H9 (cell line): Measurements from ENCODE around the gene HLA-DPB1. TPM values are rescaled to one million over a fixed set of nuclear protein-coding genes. Genes with fewer than 3 reads are reported as not detected.

ENCODE experiments used
- DNase-seq: peaks from one replicate; pipeline ENCODE4 v3.0.0-alpha.2; 2017
- H2AFZ ChIP-seq: one replicate; pipeline ENCODE4 v1.6.1; 2013; ENCODE audit warnings: mild to moderate bottlenecking, low read length, control low read depth, moderate library complexity
- H2AK5ac ChIP-seq: 2 replicates; pipeline ENCODE4 v1.6.1; 2013; ENCODE audit warnings: low read length, control low read depth, mixed read lengths; ENCODE audit not compliant: insufficient read length
- H2BK120ac ChIP-seq: one replicate; pipeline ENCODE4 v1.6.1; 2013; ENCODE audit warnings: low read depth, mild to moderate bottlenecking, low read length, control low read depth, inconsistent platforms; ENCODE audit not compliant: poor library complexity, severe bottlenecking
- H2BK12ac ChIP-seq: 2 replicates; pipeline ENCODE4 v1.6.1; 2013; ENCODE audit warnings: low read length, control low read depth, mixed read lengths, low read depth; ENCODE audit not compliant: insufficient read length
- H2BK15ac ChIP-seq: 2 replicates; pipeline ENCODE4 v1.6.1; 2013; ENCODE audit warnings: low read depth, low read length, control low read depth
- H2BK20ac ChIP-seq: one replicate; pipeline ENCODE4 v1.6.1; 2013; ENCODE audit warnings: low read depth, mild to moderate bottlenecking, low read length, control low read depth, inconsistent platforms; ENCODE audit not compliant: poor library complexity, severe bottlenecking
- H2BK5ac ChIP-seq: 2 replicates; pipeline ENCODE4 v1.6.1; 2013; ENCODE audit warnings: low read length, control low read depth, mixed read lengths; ENCODE audit not compliant: insufficient read length
- H3K14ac ChIP-seq: 2 replicates; pipeline ENCODE4 v1.6.1; 2013; ENCODE audit warnings: low read length, control low read depth; ENCODE audit not compliant: insufficient read depth
- H3K18ac ChIP-seq: 2 replicates; pipeline ENCODE4 v1.6.1; 2013; ENCODE audit warnings: low read depth, mild to moderate bottlenecking, mixed read lengths, low read length, control low read depth; ENCODE audit not compliant: insufficient read length
- H3K23ac ChIP-seq: 2 replicates; pipeline ENCODE4 v1.6.1; 2013; ENCODE audit warnings: low read length, control low read depth, mixed read lengths, low read depth; ENCODE audit not compliant: insufficient read length
- H3K23me2 ChIP-seq: 2 replicates; pipeline ENCODE4 v1.6.1; 2013; ENCODE audit warnings: low read depth, mild to moderate bottlenecking, mixed read lengths, low read length, control low read depth; ENCODE audit not compliant: insufficient read length, poor library complexity, severe bottlenecking
- H3K27ac ChIP-seq: 2 replicates; pipeline ENCODE4 v1.5.1; 2013; ENCODE audit warnings: low read length, control low read depth, mixed read lengths, low read depth; ENCODE audit not compliant: insufficient read length
- H3K27me3 ChIP-seq: 2 replicates; pipeline ENCODE4 v1.6.1; 2013; ENCODE audit warnings: low read length, control low read depth, inconsistent platforms; ENCODE audit not compliant: insufficient read depth
- H3K4ac ChIP-seq: 2 replicates; pipeline ENCODE4 v1.6.1; 2013; ENCODE audit warnings: low read depth, mild to moderate bottlenecking, control low read depth, inconsistent platforms, low read length, moderate library complexity
- H3K4me1 ChIP-seq: 2 replicates; pipeline ENCODE4 v1.6.1; 2013; ENCODE audit warnings: low read length, control low read depth, inconsistent platforms; ENCODE audit not compliant: insufficient read depth
- H3K4me2 ChIP-seq: 2 replicates; pipeline ENCODE4 v1.6.1; 2013; ENCODE audit warnings: low read length, control low read depth, mixed read lengths; ENCODE audit not compliant: insufficient read length, insufficient read depth
- H3K56ac ChIP-seq: 2 replicates; pipeline ENCODE4 v1.6.1; 2013; ENCODE audit warnings: low read depth, mild to moderate bottlenecking, mixed read lengths, low read length, control low read depth; ENCODE audit not compliant: insufficient read length
- H3K79me1 ChIP-seq: 2 replicates; pipeline ENCODE4 v1.6.1; 2013; ENCODE audit warnings: low read depth, mild to moderate bottlenecking, moderate library complexity, low read length, control low read depth, inconsistent platforms; ENCODE audit not compliant: insufficient read depth, poor library complexity, severe bottlenecking
- H3K79me2 ChIP-seq: 2 replicates; pipeline ENCODE4 v1.6.1; 2013; ENCODE audit warnings: low read length, control low read depth, inconsistent platforms; ENCODE audit not compliant: insufficient read depth
- H3K9ac ChIP-seq: 2 replicates; pipeline ENCODE4 v1.6.1; 2013; ENCODE audit warnings: low read length, control low read depth, mixed read lengths; ENCODE audit not compliant: insufficient read length; ENCODE audit errors: extremely low read depth
- H3K9me3 ChIP-seq: one replicate; pipeline ENCODE4 v1.6.1; 2013; ENCODE audit warnings: low read depth, low read length, inconsistent platforms; ENCODE audit not compliant: control insufficient read depth
- H3T11ph ChIP-seq: one replicate; pipeline ENCODE4 v1.6.1; 2013; ENCODE audit warnings: mild to moderate bottlenecking, low read length, control low read depth, inconsistent platforms
- H4K20me1 ChIP-seq: one replicate; pipeline ENCODE4 v1.6.1; 2013; ENCODE audit not compliant: control insufficient read depth, insufficient read length, insufficient read depth
- H4K5ac ChIP-seq: 2 replicates; pipeline ENCODE4 v1.6.1; 2013; ENCODE audit warnings: low read depth, mild to moderate bottlenecking, mixed read lengths, low read length, control low read depth; ENCODE audit not compliant: insufficient read length
- H4K8ac ChIP-seq: replicated peaks from 2 replicates; pipeline ENCODE4 v1.6.1; 2013; ENCODE audit warnings: low read length, control low read depth, mixed read lengths, low read depth; ENCODE audit not compliant: insufficient read length
- H4K91ac ChIP-seq: 2 replicates; pipeline ENCODE4 v1.6.1; 2013; ENCODE audit warnings: low read depth, mild to moderate bottlenecking, moderate library complexity, mixed read lengths, low read length, control low read depth; ENCODE audit not compliant: insufficient read length
- H3K27ac Mint-ChIP-seq, 3 experiments: 2 replicates in 2 of 3; 3 replicates in 1 of 3; pipeline ENCODE4 v1.8.0; 2020 to 2021; ENCODE audit warnings: mixed read lengths in 3 of 3, mild to moderate bottlenecking in 1 of 3, moderate library complexity in 1 of 3
- H3K27me3 Mint-ChIP-seq: 2 replicates; pipeline ENCODE4 v1.8.0; 2021; ENCODE audit warnings: low read depth, mild to moderate bottlenecking, moderate library complexity, mixed read lengths
- H3K36me3 Mint-ChIP-seq, 3 experiments: 2 replicates in 2 of 3; 3 replicates in 1 of 3; pipeline ENCODE4 v1.8.0; 2020 to 2021; ENCODE audit warnings: low read depth in 3 of 3, mixed read lengths in 3 of 3; ENCODE audit not compliant: insufficient read depth in 1 of 3
- H3K4me1 Mint-ChIP-seq, 2 experiments: 2 replicates each; pipeline ENCODE4 v1.8.0; 2020; ENCODE audit warnings: mixed read lengths in 2 of 2
- H3K4me3 Mint-ChIP-seq, 2 experiments: 2 replicates in 1 of 2; 3 replicates in 1 of 2; pipeline ENCODE4 v1.8.0; 2020 to 2021; ENCODE audit warnings: mild to moderate bottlenecking in 2 of 2, mixed read lengths in 2 of 2, moderate library complexity in 1 of 2
- H3K9me3 Mint-ChIP-seq, 2 experiments: 2 replicates in 1 of 2; 3 replicates in 1 of 2; pipeline ENCODE4 v1.8.0; 2020; ENCODE audit warnings: mild to moderate bottlenecking in 2 of 2, mixed read lengths in 2 of 2, moderate library complexity in 1 of 2
- CTCF ChIP-seq: fragments of 200-600 bp; sonication (generic); conservative IDR thresholded peaks from 3 replicates; pipeline ENCODE4 v1.8.0; 2021; ENCODE audit warnings: antibody characterized with exemption, mild to moderate bottlenecking
- WGBS: extraction: QIAGEN DNeasy Blood & Tissue Kit; methylation state at CpG from one replicate; pipeline ENCODE4 v1.1.7; 2013; ENCODE audit warnings: missing lambda C conversion rate, low lambda C conversion rate, mixed read lengths; ENCODE audit not compliant: insufficient read length; ENCODE audit errors: extremely low coverage; 5-methylcytosine and 5-hydroxymethylcytosine counted together
- total RNA-seq: library from RNA; stranded (reverse); gene quantifications from 2 replicates; pipeline ENCODE4 v1.2.1, GENCODE V29; 2021

Gene HLA-DPB1
- total RNA-seq, 1 experiment from 2014 or later, result 23.6 TPM

- no peak overlapping the region for H3K23ac ChIP-seq
- H3K79me1 ChIP-seq, result no peaks in the 10 kb centered on the region
These were observed 31.9 kb downstream of the HLA-DPB1 start for GRCh38 chr6:33107641-33108040.

More at GRCh38 chr6:33107641-33108040, 31.9 kb downstream of the HLA-DPB1 start:
- Histone ChIP-seq H2BK15ac (no peak overlapping the region), H2BK12ac (no peak overlapping the region), H2AK5ac (no peak overlapping the region), H2AFZ (no peak overlapping the region), H4K91ac (no peak overlapping the region), H3K23me2 (no peaks in the 10 kb centered on the region), H3K18ac (no peak overlapping the region), H3K4me2 (no peak overlapping the region), H3K4ac (no peak overlapping the region), H4K8ac (no peak overlapping the region), H3K27ac (no peak overlapping the region), H3K56ac (no peak overlapping the region), H3K4me1 (no peaks in the 10 kb centered on the region), H2BK20ac (no peak overlapping the region), H4K5ac (no peak overlapping the region), H3K79me2 (no peaks in the 10 kb centered on the region), H3K9me3 (no peaks in the 10 kb centered on the region), H4K20me1 (no peaks in the 10 kb centered on the region), H3T11ph (no peak overlapping the region), H3K27me3 (no peaks in the 10 kb centered on the region), H2BK120ac (no peak overlapping the region), H3K14ac (no peak overlapping the region), H3K9ac (no peak overlapping the region), H2BK5ac (no peak overlapping the region)
- H3K9me3 Mint-ChIP-seq, result peaks cover 5 to 9% of the 10 kb centered on the region in 2 experiments
- H3K27me3 Mint-ChIP-seq, result peaks cover 52% of the 10 kb centered on the region
- peaks cover 0 to 10% (median 9%) of the 10 kb centered on the region in 3 experiments; a peak in 5 of 7 replicates for H3K36me3 Mint-ChIP-seq
- DNase-seq, result no peak
- no peak for TF ChIP-seq CTCF
- H3K27ac Mint-ChIP-seq, result no peak overlapping the region
- no peak overlapping the region for H3K4me3 Mint-ChIP-seq
- WGBS, result no CpG with 5 or more reads among the region's 2 CpGs
- H3K4me1 Mint-ChIP-seq, result peaks cover 8% of the 10 kb centered on the region in 2 experiments
